H1 (cell line): ENCODE results near the gene CPED1. TPM values are rescaled to one million over a fixed set of nuclear protein-coding genes. Genes with fewer than 3 reads are reported as not detected.

Experiments
- CTCF ChIA-PET: fragments of 300-600 bp; sonication (Branson Sonifier 250); formaldehyde crosslinking; loops from one replicate; lab custom pipeline; 2021; ENCODE audit not compliant: partially characterized antibody; lab: Charles Lee
- POLR2A ChIA-PET: fragments of 300-600 bp; sonication (Branson Sonifier 250); formaldehyde crosslinking; loops from one replicate; lab custom pipeline; 2021; ENCODE audit warnings: inconsistent platforms; ENCODE audit not compliant: partially characterized antibody; lab: Charles Lee
- DNase-seq, 2 experiments: peaks; one replicate each; pipeline versions ENCODE4 v3.0.0 to v3.0.0-alpha.2; 2010 to 2022; ENCODE audit warnings: low spot score in 2 of 2, low read depth in 1 of 2, mixed read lengths in 1 of 2
- FAIRE-seq: peaks from 2 replicates; lab custom pipeline; 2011; peaks lifted over from hg19 to GRCh38; lab: Jason Lieb, UNC
- H2AFZ ChIP-seq: 2 replicates; pipeline ENCODE4 v1.8.1; 2012; ENCODE audit warnings: low read length, inconsistent platforms
- H2AK5ac ChIP-seq: 2 replicates; pipeline ENCODE4 v1.6.1; 2013; ENCODE audit warnings: low read depth, low read length
- H2BK120ac ChIP-seq: replicated peaks from 2 replicates; pipeline ENCODE3; 2013; ENCODE audit warnings: low read depth, low read length, inconsistent platforms
- H2BK12ac ChIP-seq: 2 replicates; pipeline ENCODE4 v1.6.1; 2013; ENCODE audit warnings: low read depth, low read length
- H2BK15ac ChIP-seq: 2 replicates; pipeline ENCODE4 v1.6.1; 2013; ENCODE audit warnings: low read length
- H2BK20ac ChIP-seq: 2 replicates; pipeline ENCODE4 v1.6.1; 2013; ENCODE audit warnings: low read length
- H2BK5ac ChIP-seq: 2 replicates; pipeline ENCODE4 v1.6.1; 2013; ENCODE audit warnings: low read depth, low read length
- H3K14ac ChIP-seq: 2 replicates; pipeline ENCODE4 v1.6.1; 2013; ENCODE audit warnings: inconsistent platforms; ENCODE audit not compliant: insufficient read length
- H3K18ac ChIP-seq: 2 replicates; pipeline ENCODE4 v1.6.1; 2013; ENCODE audit warnings: low read length; ENCODE audit errors: extremely low read depth
- H3K23ac ChIP-seq: 2 replicates; pipeline ENCODE4 v1.6.1; 2013; ENCODE audit warnings: inconsistent platforms; ENCODE audit not compliant: insufficient read length
- H3K23me2 ChIP-seq: 2 replicates; pipeline ENCODE4 v1.6.1; 2013; ENCODE audit warnings: low read depth, low read length
- H3K27ac ChIP-seq: 2 replicates; pipeline ENCODE4 v1.6.1; 2011; ENCODE audit warnings: low read depth, low read length, inconsistent platforms
- H3K27me3 ChIP-seq, 4 experiments: replicated peaks in 1 of 4; 1 replicate in 1 of 4; 2 replicates in 3 of 4; pipeline versions ENCODE4 v1.6.1 to v1.8.1; 2011 to 2013; ENCODE audit warnings: low read length in 3 of 4, mild to moderate bottlenecking in 3 of 4, inconsistent platforms in 2 of 4, mixed read lengths in 2 of 4, moderate library complexity in 1 of 4; ENCODE audit not compliant: control insufficient read depth in 3 of 4, insufficient read depth in 3 of 4; ENCODE audit errors: extremely low read depth in 1 of 4
- H3K36me3 ChIP-seq, 4 experiments: 2 replicates each; pipeline versions ENCODE4 v1.6.1 to v1.8.1; 2011 to 2013; ENCODE audit warnings: mild to moderate bottlenecking in 4 of 4, low read length in 3 of 4, moderate library complexity in 2 of 4, control low read depth in 1 of 4, inconsistent platforms in 1 of 4; ENCODE audit not compliant: insufficient read depth in 4 of 4, control insufficient read depth in 2 of 4
- H3K4ac ChIP-seq: replicated peaks from 2 replicates; pipeline ENCODE3; 2013; ENCODE audit warnings: low read length, low read depth, mixed read lengths, inconsistent platforms; ENCODE audit not compliant: insufficient read length
- H3K4me1 ChIP-seq, 4 experiments: replicated peaks in 1 of 4; 1 replicate in 1 of 4; 2 replicates in 3 of 4; pipeline versions ENCODE4 v1.6.1 to v1.8.1; 2011 to 2013; ENCODE audit warnings: low read length in 3 of 4, inconsistent platforms in 2 of 4, mixed read lengths in 1 of 4; ENCODE audit not compliant: insufficient read depth in 4 of 4, control insufficient read depth in 3 of 4
- H3K4me2 ChIP-seq, 2 experiments: 2 replicates each; pipeline versions ENCODE4 v1.6.1 to v1.8.1; 2011 to 2013; ENCODE audit warnings: low read depth in 2 of 2, low read length in 2 of 2, control low read depth in 1 of 2, inconsistent platforms in 1 of 2, mild to moderate bottlenecking in 1 of 2; ENCODE audit not compliant: insufficient read depth in 1 of 2
- H3K4me3 ChIP-seq, 4 experiments: fragments of 200-600, 300-600 bp in 1 of 4; sonication (generic), shearing (Covaris generic), sonication (Bioruptor Twin) in 1 of 4; 2 replicates each; pipeline versions ENCODE4 v1.5.1 to v1.8.1; 2011 to 2016; ENCODE audit warnings: low read length in 4 of 4, low read depth in 3 of 4, control low read depth in 2 of 4, inconsistent platforms in 2 of 4, mild to moderate bottlenecking in 2 of 4, mixed read lengths in 1 of 4, moderate library complexity in 1 of 4; ENCODE audit not compliant: insufficient read depth in 2 of 4; ENCODE audit errors: extremely low read depth in 1 of 4
- H3K56ac ChIP-seq: replicated peaks from 2 replicates; pipeline ENCODE3; 2013; ENCODE audit warnings: low read depth, mild to moderate bottlenecking, mixed read lengths, low read length, inconsistent platforms; ENCODE audit not compliant: insufficient read length
- H3K79me1 ChIP-seq: 2 replicates; pipeline ENCODE4 v1.6.1; 2013; ENCODE audit warnings: low read depth, low read length, control low read depth
- H3K79me2 ChIP-seq, 2 experiments: 2 replicates each; pipeline versions ENCODE4 v1.6.1 to v1.8.1; 2012 to 2013; ENCODE audit warnings: low read length in 2 of 2, mild to moderate bottlenecking in 2 of 2, inconsistent platforms in 1 of 2; ENCODE audit not compliant: insufficient read depth in 2 of 2, control insufficient read depth in 1 of 2
- H3K9ac ChIP-seq, 4 experiments: replicated peaks in 1 of 4; 1 replicate in 1 of 4; 2 replicates in 3 of 4; pipeline versions ENCODE4 v1.6.1 to v1.8.1; 2011 to 2013; ENCODE audit warnings: low read depth in 3 of 4, low read length in 3 of 4, control low read depth in 2 of 4, mild to moderate bottlenecking in 2 of 4, moderate library complexity in 2 of 4, inconsistent platforms in 1 of 4; ENCODE audit errors: extremely low read depth in 1 of 4
- H3K9me3 ChIP-seq, 2 experiments: 2 replicates each; pipeline versions ENCODE4 v1.6.1 to v1.8.1; 2012 to 2013; ENCODE audit warnings: mild to moderate bottlenecking in 2 of 2, moderate library complexity in 2 of 2, control low read depth in 1 of 2, inconsistent platforms in 1 of 2, low read depth in 1 of 2, low read length in 1 of 2, mixed read lengths in 1 of 2; ENCODE audit not compliant: insufficient read depth in 2 of 2
- H4K20me1 ChIP-seq, 2 experiments: replicated peaks in 1 of 2; 2 replicates each; pipeline versions ENCODE3 to v1.8.1; 2011 to 2013; ENCODE audit warnings: inconsistent platforms in 2 of 2, low read length in 2 of 2, mild to moderate bottlenecking in 1 of 2; ENCODE audit not compliant: insufficient read depth in 2 of 2, control insufficient read depth in 1 of 2
- H4K5ac ChIP-seq: 2 replicates; pipeline ENCODE4 v1.6.1; 2013; ENCODE audit warnings: low read length, low read depth, mixed read lengths, inconsistent platforms; ENCODE audit not compliant: insufficient read length
- H4K8ac ChIP-seq: 2 replicates; pipeline ENCODE4 v1.8.0; 2013; ENCODE audit warnings: mild to moderate bottlenecking, moderate library complexity, low read length, inconsistent platforms; ENCODE audit not compliant: insufficient read depth; ENCODE audit errors: extremely low read depth
- H4K91ac ChIP-seq: replicated peaks from 2 replicates; pipeline ENCODE3; 2013; ENCODE audit warnings: low read length, mixed read lengths, inconsistent platforms; ENCODE audit not compliant: insufficient read length
- ASH2L ChIP-seq: fragments of 200-600, 300-600 bp; sonication (generic); IDR thresholded peaks from one replicate; pipeline ENCODE4 v1.7.1; 2017; ENCODE audit warnings: low read length
- CEBPB ChIP-seq: IDR thresholded peaks from 2 replicates; pipeline ENCODE4 v1.6.1; 2012; ENCODE audit warnings: low read depth, low read length
- CREB1 ChIP-seq: IDR thresholded peaks from 2 replicates; pipeline ENCODE4 v1.6.1; 2012; ENCODE audit warnings: inconsistent platforms
- EZH2 ChIP-seq: fragments of 200-600 bp; sonication (generic); IDR thresholded peaks from 2 replicates; pipeline ENCODE4 v1.7.1; 2012; ENCODE audit warnings: low read depth, mild to moderate bottlenecking, moderate library complexity, low read length, inconsistent platforms; ENCODE audit not compliant: severe bottlenecking
- HDAC6 ChIP-seq: IDR thresholded peaks from one replicate; pipeline ENCODE4 v1.7.1; 2012; ENCODE audit warnings: low read depth, mild to moderate bottlenecking, inconsistent platforms, low read length, moderate library complexity
- RXRA ChIP-seq: IDR thresholded peaks from 2 replicates; pipeline ENCODE4 v1.6.1; 2011; ENCODE audit warnings: low read depth, mild to moderate bottlenecking, low read length, moderate library complexity; ENCODE audit not compliant: insufficient read depth
- SP1 ChIP-seq: IDR thresholded peaks from 2 replicates; pipeline ENCODE4 v1.6.1; 2011; ENCODE audit warnings: low read depth, low read length
- SP4 ChIP-seq: IDR thresholded peaks from 2 replicates; pipeline ENCODE4 v1.6.1; 2012; ENCODE audit warnings: low read length, inconsistent platforms
- TAF1 ChIP-seq: IDR thresholded peaks from 2 replicates; pipeline ENCODE4 v1.6.1; 2011; ENCODE audit warnings: mild to moderate bottlenecking, low read depth, low read length
- TAF7 ChIP-seq: optimal IDR thresholded peaks from 2 replicates; pipeline ENCODE3; 2011; ENCODE audit warnings: low read depth, mild to moderate bottlenecking, inconsistent platforms, low read length, moderate library complexity, borderline replicate concordance
- WGBS, 2 experiments: shearing (Covaris generic) in 1 of 2; methylation state at CpG; one replicate each; pipeline versions ENCODE4 v1.1.6 to v1.1.7; 2013 to 2015; ENCODE audit warnings: low lambda C conversion rate in 2 of 2, mixed read lengths in 2 of 2, inconsistent platforms in 1 of 2, low coverage in 1 of 2, missing lambda C conversion rate in 1 of 2; ENCODE audit not compliant: insufficient replicate concordance in 2 of 2, insufficient coverage in 1 of 2, insufficient read length in 1 of 2; ENCODE audit errors: extremely low coverage in 1 of 2, missing lambda C conversion rate in 1 of 2; 5-methylcytosine and 5-hydroxymethylcytosine counted together
- polyA plus RNA-seq, 7 experiments: library from polyadenylated mRNA; depleted of rRNA in 3 of 7; stranded (reverse) in 5 of 7; unstranded in 2 of 7; fragments of >200 nt in 5 of 7; fragments of 200-250 nt in 2 of 7; gene quantifications; 1 replicate in 5 of 7; 2 replicates in 1 of 7; 4 replicates in 1 of 7; pipeline versions ENCODE4 v1.2.1 to v1.2.3, GENCODE V29; 2011 to 2013; ENCODE audit warnings: missing spikeins in 2 of 7, mixed read lengths in 2 of 7
- total RNA-seq: library from RNA; stranded (reverse); fragmentation: NEBNext Ultra II Directional; extraction: Animal tissue kit (Norgen Biotek cat#: 25700); gene quantifications from 2 replicates; pipeline ENCODE4 v1.2.1, GENCODE V29; 2021
- TF ChIP-seq, protein P1 (sequence below), 3 experiments: IDR thresholded peaks; 1 replicate in 2 of 3; 2 replicates in 1 of 3; pipeline versions ENCODE4 v1.5.1 to v1.6.1; 2011; ENCODE audit warnings: low read length in 3 of 3, mild to moderate bottlenecking in 3 of 3, inconsistent platforms in 2 of 3, low read depth in 1 of 3, moderate library complexity in 1 of 3; ENCODE audit not compliant: insufficient read depth in 1 of 3; ENCODE audit errors: control extremely low read depth in 1 of 3

The CPED1 gene
- total and polyA plus RNA-seq, 2 of the 8 experiments (the other 6 are each of a cell fraction or from before 2014, with no cell fraction given) = 0.08 to 0.39 TPM

- Histone ChIP-seq H3K9ac (no peak overlapping the region), H3K27ac (no peak overlapping the region), H3K4ac (no peak overlapping the region), H4K5ac (no peak overlapping the region), H3K36me3 (no peaks in the 10 kb centered on the region), H3K9me3 (no peaks in the 10 kb centered on the region), H2BK15ac (no peak overlapping the region), H4K91ac (no peak overlapping the region), H3K27me3 (no peaks in the 10 kb centered on the region), H4K8ac (no peak overlapping the region), H2BK12ac (no peak overlapping the region), H3K4me1 (no peaks in the 10 kb centered on the region), H3K14ac (no peak overlapping the region), H2AK5ac (no peak overlapping the region), H2AFZ (0 out of 2 replicates have a peak overlapping the region, but pooled peaks have one; percentile 3), H3K4me3 (no peak overlapping the region), H2BK20ac (no peak overlapping the region), H3K18ac (no peak overlapping the region)
- WGBS, 2 experiments = 91 to 100% methylated on average over 1 to 3 of the region's 3 CpGs
- FAIRE-seq (no peak), DNase-seq (no peak)
- POLR2A ChIA-PET = no interaction called here
- no peak for TF ChIP-seq TAF7
- TF ChIP-seq EZH2 = no peak
- TF ChIP-seq TAF1 = no peak
- TF ChIP-seq RXRA = no peak
- TF ChIP-seq CREB1 = no peak
- no peak for TF ChIP-seq SP4
- TF ChIP-seq CEBPB = no peak
- TF ChIP-seq ASH2L = no peak
- TF ChIP-seq, protein P1, sequence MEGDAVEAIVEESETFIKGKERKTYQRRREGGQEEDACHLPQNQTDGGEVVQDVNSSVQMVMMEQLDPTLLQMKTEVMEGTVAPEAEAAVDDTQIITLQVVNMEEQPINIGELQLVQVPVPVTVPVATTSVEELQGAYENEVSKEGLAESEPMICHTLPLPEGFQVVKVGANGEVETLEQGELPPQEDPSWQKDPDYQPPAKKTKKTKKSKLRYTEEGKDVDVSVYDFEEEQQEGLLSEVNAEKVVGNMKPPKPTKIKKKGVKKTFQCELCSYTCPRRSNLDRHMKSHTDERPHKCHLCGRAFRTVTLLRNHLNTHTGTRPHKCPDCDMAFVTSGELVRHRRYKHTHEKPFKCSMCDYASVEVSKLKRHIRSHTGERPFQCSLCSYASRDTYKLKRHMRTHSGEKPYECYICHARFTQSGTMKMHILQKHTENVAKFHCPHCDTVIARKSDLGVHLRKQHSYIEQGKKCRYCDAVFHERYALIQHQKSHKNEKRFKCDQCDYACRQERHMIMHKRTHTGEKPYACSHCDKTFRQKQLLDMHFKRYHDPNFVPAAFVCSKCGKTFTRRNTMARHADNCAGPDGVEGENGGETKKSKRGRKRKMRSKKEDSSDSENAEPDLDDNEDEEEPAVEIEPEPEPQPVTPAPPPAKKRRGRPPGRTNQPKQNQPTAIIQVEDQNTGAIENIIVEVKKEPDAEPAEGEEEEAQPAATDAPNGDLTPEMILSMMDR (IDR thresholded peaks at IDR 0.05; ENCODE audit: control extremely low read depth in 1 of 3, insufficient read depth in 1 of 3, low read depth in 1 of 3, low read length in 3 of 3) = no peak
- TF ChIP-seq SP1 = no peak
- no peak for TF ChIP-seq HDAC6
- TF ChIP-seq, all 59 proteins: peak for 0
- Histone ChIP-seq H2BK5ac (no peak overlapping the region), H3K79me1 (no peaks in the 10 kb centered on the region), H3K23ac (no peak overlapping the region), H3K4me2 (no peak overlapping the region), H3K79me2 (no peaks in the 10 kb centered on the region), H3K23me2 (no peaks in the 10 kb centered on the region), H3K56ac (no peak overlapping the region), H2BK120ac (no peak overlapping the region), H4K20me1 (no peaks in the 10 kb centered on the region)
- CTCF ChIA-PET = no interaction called here
Observed at GRCh38 chr7:121187222-121187621, 198.7 kb downstream of the CPED1 start.
